Suppressor macrophage treated with lipopolysaccharide for 1 hour (primary cell): Measurements from ENCODE around the gene LYPD1.
"Not testable (repeated sequence)": the region's sequence is repeated elsewhere in the genome, so short reads cannot be mapped to it uniquely, and the experiment has no call there.

ENCODE experiments used
- DNase-seq, 3 donors: peaks; one replicate each; pipeline ENCODE4 v3.0.0-alpha.2; 2020 to 2022

The LYPD1 gene, protein sequence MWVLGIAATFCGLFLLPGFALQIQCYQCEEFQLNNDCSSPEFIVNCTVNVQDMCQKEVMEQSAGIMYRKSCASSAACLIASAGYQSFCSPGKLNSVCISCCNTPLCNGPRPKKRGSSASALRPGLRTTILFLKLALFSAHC

DNA sequence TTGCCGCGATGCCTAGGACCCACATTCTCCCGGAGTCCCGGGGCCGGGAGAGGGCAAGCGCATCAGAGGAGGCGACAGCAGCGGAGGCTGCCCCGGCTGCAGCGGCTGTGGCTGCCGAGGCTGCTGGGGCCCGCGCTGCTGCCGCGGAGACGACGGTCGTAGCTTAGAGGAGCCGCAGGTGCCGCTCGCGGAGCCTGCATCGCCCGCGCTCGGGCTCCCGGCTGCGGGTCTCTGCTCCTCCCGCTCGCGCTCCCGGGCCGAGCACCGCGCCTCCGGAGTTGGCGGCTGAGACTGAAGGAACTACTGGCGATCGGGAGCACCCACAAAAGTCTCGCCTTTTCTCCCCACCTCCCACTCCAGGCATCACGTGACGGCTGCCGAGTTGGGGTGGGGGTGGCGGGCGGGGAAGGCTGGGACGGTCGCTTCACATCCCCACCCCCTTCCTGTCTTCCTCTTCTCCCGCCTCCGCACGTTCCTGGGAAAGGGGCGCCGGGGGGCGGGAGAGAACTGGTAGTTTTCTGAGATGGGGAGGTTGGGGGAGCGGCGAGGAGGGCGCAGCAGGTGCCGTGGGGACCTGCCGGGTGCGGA, at the start of gene LYPD1:
Gene LYPD1, minus strand, starts transcription at position 298 of the 588 bp plus-strand sequence. Its CDS starts 273 bp downstream, at position 25.
- DNase-seq = no peak

DNA sequence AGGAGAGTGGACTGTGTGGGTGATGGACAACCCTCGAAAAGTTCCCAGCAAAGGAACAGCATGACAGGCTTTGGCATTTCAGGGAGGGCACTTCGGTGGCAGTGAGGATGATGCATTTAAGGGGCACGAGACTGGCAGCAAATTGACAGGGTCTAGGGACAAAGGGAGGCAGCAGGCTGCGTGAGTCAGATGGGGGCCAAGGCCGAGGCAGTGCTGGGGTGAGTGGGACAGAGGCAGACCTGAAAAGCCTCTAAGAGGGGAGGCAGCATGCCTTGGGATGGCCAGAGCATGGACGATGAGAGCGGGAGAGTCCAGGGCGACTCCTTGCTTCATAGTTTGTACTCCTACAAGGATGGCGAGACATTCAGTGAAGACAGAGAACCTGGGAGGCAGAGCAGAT, 49.5 kb upstream of the LYPD1 start:
- no peak for DNase-seq

DNA sequence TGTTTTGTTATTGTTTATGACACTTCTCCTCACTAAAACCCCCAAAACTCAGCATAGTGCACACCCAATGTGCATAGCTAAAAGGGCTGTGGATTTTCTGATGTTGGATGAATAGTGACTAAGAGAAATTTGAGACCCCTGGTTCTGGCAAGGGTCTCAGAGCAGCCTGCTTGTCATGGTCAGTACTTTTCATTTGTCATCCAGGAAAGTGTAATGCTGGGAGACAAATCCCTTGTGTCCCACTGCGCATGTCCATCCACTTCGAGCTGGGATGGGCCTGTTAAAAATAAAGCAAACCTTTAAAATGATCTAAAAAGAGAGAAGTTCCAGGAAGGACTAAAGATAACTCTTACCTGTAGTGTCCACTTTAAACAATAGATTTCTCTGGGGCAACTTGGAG, 46.9 kb upstream of the LYPD1 start:
- no peak for DNase-seq

DNA sequence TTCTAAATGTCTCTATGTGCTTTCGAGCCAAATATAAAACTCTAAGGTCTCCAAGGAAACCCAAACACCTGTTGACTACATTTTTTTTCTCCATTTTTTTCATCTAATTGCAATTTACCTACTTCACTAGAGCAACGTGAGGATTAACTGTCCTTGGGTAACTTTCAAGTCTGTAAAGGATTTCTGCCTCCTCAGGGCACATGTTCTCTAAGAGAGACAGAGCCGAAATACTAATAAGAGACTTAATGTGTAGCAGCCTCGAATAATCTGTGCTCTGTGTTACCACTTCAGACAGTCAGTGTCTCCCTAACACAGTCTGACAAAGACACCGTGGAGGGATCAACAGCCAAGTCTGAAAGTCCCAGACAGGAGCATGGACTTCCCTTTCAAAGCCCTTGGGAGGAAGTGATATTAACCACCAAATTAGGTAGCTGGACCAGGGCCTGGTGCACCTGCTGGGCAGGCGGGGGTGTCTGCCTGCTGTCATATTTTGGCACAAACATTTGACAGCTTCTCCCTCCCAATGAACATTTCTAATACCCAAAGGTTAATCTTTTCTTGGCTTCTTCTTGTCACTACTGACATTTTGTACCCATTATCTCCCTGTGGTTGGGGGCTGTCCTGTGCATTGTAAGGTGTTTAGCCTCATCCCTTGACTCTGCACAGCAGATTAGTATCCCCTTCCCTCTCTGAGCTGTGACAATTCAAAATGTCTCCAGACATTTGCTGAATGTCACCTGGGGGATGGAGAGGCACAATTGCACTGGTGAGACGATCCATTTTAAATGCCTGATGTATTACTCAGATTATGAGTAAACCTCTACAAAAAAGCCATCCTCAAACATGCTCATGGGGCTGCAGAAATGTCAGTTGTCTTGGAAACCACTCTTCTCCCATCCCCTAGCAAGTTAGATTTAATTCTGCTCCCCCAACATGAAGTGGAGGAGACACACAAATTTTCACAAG, 45.7 kb upstream of the LYPD1 start:
- no peak for DNase-seq

DNA sequence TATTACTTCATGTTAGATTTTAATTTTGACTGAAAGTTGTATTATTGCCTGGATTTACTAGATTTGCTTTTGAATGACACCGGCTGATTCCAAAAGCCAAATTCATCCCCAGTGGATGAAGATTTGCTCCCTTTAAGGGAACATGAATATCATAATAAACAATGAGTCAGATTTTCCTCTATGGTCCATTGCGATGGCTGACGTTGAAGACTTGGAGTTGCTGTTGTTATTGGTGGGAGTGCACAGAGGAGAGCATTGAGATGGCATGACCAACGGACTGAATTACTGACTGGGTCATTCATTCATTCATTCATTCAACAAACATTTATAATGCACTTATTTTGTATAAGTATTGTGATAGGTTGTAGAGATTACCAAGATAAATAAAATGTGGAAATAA, 33.4 kb upstream of the LYPD1 start:
- no peak for DNase-seq

DNA sequence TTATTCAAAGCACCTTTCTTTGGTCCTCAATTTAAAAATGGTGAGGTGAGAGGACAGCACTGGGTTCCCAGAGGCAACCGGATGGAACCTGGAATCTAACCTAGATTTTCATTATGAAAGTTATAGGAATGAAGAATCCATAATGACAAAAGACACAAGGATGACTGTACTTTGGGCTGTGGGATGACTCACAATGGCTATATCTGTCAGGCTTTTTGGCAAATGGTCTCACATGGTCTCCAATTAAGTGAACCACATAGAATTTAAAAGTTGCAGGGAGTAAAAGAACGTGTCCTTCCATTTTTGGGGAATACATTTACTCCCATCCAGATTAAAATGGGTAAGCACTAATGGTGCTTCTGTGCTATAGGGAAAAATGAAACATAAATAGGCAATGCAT, 31.8 kb upstream of the LYPD1 start:
- no peak for DNase-seq

DNA sequence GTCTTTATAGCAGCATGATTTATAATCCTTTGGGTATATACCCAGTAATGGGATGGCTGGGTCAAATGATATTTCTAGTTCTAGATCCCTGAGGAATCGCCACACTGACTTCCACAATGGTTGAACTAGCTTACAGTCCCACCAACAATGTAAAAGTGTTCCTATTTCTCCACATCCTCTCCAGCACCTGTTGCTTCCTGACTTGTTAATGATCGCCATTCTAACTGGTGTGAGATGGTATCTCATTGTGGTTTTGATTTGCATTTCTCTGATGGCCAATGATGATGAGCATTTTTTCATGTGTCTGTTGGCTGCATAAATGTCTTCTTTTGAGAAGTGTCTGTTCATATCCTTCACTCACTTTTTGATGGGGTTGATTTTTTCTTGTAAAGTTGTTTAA, 29.8 kb upstream of the LYPD1 start:
- DNase-seq = not testable (repeated sequence)

DNA sequence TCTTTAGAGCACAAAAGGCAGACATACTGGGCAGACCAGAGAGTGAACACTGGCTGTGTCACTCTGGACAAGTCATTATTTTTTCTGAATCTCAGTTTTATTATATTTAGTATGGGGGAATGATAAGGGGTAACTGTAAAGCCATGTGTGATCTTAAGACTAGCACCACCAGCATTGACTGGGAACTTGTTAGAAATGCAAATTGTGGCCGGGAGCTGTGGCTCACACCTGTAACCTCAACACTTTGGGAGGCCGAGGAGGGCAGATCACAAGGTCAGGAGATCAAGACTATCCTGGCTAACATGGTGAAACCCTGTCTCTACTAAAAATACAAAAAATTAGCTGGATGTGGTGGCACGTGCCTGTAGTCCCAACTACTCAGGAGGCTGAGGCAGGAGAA, 28.3 kb upstream of the LYPD1 start:
- not testable (repeated sequence) for DNase-seq

DNA sequence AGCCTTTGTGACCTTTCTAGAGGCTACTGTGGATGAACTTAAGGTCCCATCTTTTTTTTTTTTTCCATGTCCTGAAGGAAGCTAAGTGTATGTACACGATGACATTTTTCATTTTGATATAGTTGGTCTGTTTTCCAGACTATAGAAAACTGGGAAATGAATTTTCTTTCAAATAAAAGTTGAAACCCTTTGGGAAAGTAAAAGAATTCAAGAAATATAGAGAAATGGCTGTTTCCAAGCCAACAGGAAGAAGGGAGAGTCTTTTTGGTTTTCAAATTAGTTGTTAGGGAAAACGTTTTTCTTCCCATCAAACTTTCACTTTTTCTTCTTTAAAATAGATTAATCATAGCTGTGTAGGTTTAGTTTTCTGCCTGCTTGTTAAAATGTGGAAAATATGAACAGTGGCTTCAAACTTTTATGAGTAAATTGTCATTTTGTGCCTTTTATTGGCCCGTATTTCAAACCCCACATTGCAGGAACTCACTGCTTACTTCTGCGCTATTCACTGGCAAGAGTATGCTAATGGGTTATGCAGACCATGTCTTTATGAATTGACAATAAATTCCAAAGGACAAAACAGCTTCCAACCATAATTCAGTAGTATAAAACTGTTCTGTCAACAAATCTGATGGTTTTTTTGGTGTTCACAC, 27.7 kb upstream of the LYPD1 start:
- DNase-seq = no peak

DNA sequence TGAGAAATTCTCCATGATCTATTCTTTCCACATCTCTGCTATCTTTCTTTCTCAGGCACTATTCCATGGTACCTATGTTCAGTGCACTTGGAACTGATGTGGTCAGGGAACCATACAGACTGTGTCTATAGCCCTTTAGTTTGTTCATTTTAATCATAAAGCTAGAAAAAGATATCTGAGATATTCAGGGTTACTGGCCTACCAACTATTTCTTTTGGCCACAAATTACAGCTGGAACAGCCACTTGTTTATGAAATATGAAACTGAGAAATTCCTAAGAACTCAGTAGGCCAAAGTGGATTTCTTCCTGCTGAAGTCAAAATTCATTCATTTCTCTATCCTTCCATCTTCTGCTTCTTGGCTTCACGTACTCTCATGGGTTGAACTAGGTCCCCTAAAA, 22.8 kb upstream of the LYPD1 start:
- no peak for DNase-seq

DNA sequence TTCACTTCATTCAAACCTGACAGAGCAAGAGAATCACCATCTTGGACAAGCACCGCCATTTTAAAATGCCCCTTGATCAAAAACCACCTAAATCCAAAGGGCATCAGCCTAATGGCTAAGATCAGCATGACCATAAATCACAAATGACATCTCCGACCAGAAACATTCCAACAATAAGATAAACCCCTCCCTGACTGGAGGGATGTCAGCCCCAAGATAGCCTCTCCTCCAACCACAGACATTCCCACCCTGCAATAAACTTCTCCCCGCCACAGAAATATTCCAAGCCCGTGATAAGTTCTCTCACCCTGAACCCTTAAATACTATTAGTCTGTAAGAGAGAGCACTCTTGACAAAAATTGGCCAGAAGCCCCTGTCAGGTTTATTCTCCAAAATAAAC, 21.6 kb upstream of the LYPD1 start:
- no peak for DNase-seq

DNA sequence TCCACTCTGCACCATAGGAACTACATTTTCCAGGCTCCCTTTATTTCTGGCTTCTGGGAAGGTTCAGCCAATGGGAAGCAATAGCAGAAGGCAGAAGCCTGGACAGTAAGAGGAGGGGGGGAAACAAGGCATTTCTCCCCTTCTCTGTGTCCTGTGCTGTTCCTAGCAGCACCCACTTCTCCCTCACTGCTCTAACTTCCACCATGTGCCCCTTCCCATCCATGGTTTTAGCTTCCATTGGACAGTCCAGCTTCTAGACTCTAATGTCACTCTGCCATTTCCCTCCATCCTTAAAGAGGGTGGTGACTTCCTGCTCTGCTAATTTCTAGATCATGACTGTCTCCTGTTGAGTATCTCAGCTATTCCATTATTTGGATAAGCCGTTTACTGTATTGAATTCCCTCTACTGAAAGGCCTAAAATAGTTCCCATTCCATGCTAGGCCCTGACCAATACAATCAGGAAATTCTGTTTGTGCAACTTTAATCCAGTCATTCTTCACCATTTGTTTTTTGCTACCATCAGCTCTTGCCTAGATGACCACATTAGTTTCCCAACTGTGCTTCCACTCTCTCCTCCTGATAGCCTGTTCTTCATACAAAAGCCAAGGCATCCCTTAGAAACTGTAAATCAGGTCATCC, 20.8 kb upstream of the LYPD1 start:
- DNase-seq = no peak

DNA sequence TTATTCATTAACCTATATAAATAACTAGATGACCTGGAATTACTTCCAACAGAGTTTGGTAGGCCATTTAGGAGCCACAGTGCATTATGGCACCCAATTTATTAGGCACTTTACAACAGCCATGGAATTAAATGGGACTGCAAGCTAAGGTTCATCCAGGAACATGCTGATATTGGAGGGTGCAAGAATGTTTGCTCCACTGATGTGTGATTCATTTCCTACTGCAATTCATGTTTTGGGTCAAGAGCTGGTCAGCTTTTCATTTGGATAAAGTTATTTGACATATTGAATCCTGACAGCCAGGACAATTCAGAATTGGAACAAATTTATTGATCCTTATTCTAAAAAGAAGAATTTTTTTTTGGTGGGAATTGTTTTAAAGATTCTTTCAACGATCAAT, 11.8 kb upstream of the LYPD1 start:
- DNase-seq = no peak

DNA sequence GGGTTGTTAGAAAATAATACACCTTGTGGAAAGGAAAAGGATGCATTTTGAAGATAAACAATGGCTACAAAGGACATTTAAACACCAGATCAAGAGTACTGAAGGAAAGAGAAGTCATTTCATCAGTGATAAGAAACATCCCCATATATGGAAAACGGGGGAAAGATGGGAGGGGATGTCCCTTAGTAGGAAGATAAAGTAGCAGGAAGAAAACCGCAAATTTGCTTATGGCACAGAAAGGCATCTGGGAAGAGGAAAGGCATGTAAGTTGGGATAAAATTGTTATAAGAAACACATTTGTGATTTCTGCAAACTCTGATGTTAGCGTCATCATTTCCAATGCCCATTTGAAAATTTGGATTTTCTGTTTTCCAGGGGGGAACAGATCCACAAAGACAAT, 10.5 kb upstream of the LYPD1 start:
- no peak for DNase-seq

DNA sequence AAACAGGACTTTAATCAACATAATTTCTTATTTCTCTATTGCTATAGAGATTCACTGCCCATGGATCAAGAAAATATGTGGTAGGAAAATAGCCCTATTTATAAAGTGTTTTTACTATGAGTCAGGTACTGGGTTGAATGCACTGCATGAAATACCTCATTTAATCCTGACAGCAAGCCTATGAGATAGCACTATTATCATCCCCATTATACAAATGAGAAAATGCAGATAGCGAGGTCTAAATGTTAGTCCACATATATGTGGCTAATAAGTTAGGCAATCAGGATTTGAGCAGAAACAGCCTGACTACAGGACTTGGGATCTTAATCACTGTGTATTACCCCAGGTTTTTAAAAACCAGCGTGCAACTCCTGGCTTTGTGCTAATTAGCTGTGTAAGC, 8.5 kb upstream of the LYPD1 start:
- DNase-seq = no peak

DNA sequence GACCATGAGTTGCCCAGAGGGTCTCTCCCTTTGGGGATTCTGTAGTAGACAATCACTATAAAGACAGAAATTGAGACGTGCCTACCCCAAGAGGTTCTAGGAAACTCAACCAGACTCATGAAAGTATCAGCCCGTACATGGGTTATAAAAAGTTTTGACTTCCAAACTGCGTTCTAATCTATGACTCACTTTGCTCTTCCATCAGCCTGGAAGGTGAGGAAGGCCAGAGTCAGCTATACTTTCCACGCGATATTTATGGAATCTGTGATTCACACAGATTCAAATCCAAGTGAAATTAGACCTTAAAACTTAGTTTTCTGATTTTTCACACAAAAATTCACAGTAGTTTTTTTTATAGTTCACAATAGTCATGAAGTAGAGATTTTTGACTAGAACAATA, 7.7 kb upstream of the LYPD1 start:
- no peak for DNase-seq

DNA sequence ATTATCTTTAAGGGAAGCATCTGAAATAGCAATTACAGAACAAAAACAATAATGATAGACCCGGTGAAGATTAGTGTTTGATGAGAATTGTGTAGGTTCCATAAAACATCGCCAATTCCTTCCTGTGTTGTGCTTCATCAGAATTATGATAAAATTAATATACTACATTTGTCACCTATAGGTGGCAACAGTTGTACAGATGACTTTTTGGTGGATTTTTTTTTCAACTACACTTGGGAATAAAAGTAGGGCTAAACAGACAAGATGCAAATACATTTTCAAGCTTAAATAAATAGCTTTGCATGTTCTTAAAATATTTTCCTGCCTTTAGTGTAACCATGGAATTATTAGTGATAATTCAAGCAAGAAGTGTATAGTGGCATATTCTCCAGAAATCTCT, 7.0 kb upstream of the LYPD1 start:
- DNase-seq = no peak

DNA sequence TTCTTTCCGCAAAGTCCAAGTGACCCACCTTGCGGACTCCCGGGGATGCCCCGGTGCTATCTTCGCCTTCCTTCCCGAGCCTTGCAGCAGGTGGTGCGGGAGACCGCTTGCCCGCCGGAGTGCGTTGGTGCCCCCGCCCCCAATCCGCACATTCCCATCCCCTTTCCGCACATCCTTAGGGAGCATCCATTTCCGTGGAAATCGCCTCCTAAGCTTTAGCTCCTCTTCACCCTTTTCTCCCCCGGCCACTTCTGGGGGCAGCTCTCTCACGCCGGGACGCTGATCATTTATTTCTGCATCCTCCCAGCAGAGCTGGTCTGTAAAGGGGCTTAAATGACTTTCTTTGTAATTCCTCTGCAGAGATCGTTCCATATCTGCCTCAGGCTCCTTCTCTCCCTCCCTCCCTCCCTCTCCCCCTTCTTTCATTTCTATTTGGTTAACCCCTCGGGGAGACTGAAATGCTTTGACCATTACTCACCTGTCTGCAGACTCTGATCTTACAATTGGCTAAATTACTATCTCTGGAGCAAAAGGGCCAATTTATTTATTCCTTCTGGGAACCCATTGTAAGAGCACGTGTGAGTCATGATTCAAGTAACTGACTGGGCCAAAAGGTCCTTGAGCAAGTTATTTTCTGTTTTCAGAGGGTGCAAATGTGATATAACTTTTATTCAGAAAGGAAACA, 1.3 kb upstream of the LYPD1 start:
- DNase-seq = no peak

DNA sequence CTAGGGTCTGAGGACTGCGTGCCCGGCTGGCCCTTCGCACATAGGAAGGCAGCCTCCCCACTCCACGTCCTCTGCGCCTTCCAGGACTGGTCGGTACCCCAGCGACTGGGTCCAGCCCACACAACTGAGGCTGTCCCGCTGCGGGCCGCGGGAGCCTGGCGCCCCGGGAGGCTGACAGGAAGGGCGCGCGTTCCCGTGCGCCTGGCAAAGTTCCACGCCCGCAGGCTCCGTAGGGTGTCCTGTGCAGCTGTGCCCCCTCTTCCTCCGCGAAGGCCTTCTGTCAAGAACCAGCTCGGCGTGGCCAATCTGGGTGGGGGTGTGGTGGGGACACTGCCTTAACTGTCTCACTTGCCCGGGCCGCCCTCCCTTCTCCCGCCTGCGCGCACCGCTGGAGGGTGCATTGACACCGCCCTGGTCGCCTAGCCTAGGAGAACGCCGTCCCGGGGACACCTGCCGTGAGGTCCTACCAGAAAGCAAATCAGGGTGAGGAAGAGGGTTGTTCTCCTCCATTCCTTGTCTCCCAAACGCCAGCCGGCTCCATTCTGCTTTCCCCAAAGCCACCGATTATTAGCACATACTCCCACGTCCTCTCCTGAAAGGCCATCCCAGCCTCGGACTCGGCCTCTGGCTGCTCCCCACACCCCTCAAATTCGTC, 618 bp upstream of the LYPD1 start:
- no peak for DNase-seq

DNA sequence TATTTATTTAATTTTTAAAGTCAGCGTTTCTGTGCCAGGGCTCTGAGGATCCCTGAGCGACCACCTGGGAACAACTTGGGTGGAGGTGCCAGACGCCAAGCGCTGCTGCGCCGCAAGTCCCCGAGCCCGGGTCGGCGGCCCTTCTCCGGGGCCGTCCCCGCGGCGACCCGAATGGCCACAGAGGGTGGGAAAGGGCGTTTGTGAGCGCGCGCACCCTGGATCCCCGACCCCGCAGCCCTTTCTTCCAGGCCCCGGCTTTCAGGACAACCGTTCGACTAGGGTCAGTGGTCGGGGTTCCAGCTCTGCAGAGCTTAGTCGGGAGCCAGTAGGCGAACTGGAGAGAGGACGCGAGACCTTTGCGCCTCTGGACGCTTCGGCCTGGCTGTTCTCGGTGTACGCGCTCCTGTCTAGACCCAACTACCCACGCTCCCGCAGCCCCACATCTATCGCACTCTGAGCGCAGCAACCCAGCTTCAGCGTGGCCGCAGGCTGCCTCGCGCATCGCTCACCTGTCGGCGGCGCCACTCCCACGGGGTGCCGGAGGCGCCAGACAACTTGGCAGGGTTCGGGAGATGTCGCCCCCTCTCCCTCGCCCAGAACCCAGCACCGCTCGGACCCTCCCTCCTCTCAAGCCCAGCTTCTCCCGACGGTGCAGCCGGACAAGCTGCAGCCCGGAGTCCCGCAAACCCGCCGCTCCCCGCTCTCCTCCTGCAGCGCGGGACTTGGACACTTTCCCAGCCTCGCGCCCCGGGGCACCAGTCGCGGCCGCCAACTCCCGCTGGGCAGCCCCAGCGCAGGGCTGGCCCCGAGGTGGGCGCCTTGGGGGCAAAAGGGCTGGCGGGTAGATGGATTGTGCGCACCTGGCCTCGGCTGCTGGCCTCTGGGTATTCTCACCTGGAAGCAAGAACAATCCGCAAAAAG, 758 bp downstream of the LYPD1 start:
- no peak for DNase-seq
